GM10248 (cell line): ENCODE results near the gene ENTPD7.

ENCODE experiments used
- CTCF ChIA-PET: fragments of 300-600 bp; sonication (Branson Sonifier 250); formaldehyde crosslinking; extraction: SDS; loops from one replicate; lab custom pipeline; 2021; ENCODE audit warnings: antibody characterized with exemption; lab: Yijun Ruan, JAX
- POLR2A ChIA-PET: fragments of 350-650 bp; sonication (Branson Sonifier 250); formaldehyde crosslinking; extraction: SDS; loops from one replicate; lab custom pipeline; 2020; ENCODE audit warnings: antibody characterized with exemption; lab: Yijun Ruan, JAX
- DNase-seq: peaks from one replicate; pipeline ENCODE4 v3.0.0; 2012; ENCODE audit errors: extremely low spot score
- CTCF ChIP-seq: IDR thresholded peaks from 2 replicates; pipeline ENCODE4 v1.5.1; 2012; ENCODE audit warnings: mild to moderate bottlenecking, low read depth; ENCODE audit errors: extremely low read depth, missing control alignments, control extremely low read depth

ENTPD7 gene

GRCh38 chr10:99667108-99667751, 7.9 kb downstream of the ENTPD7 start:
- no peak for DNase-seq
- POLR2A ChIA-PET = no interaction called here
- no peak for TF ChIP-seq CTCF
- CTCF ChIA-PET = interaction anchor here (1.2 kb wide), 2 partner anchors 14 to 66 kb away, joined by 3 to 4 read pairs; no protein-coding TSS in a partner anchor

GRCh38 chr10:99671386-99671785, 12.1 kb downstream of the ENTPD7 start:
- ChIA-PET POLR2A (no interaction called here), CTCF (interaction anchor here (0.9 to 1.7 kb wide), 5 partner anchors 9 to 55 kb away, joined by 3 to 5 read pairs (median 3); no protein-coding TSS in a partner anchor)
- TF ChIP-seq CTCF = no peak
- DNase-seq = no peak

GRCh38 chr10:99672884-99673283, 13.6 kb downstream of the ENTPD7 start:
- ChIA-PET CTCF (interaction anchor here (1.3 to 2.0 kb wide), 2 partner anchors 14 to 61 kb away, joined by 5 to 6 read pairs; partner anchors contain the start of gene ENTPD7), POLR2A (no interaction called here)
- no peak for DNase-seq
- TF ChIP-seq CTCF = no peak

GRCh38 chr10:99673492-99673891, 14.2 kb downstream of the ENTPD7 start:
- ChIA-PET CTCF (interaction anchor here (1.1 to 2.0 kb wide), 2 partner anchors 14 to 20 kb away, joined by 4 to 6 read pairs; partner anchors contain the start of gene ENTPD7), POLR2A (no interaction called here)
- TF ChIP-seq CTCF = no peak
- DNase-seq = no peak

GRCh38 chr10:99674762-99675161, 15.5 kb downstream of the ENTPD7 start:
- TF ChIP-seq CTCF = no peak
- POLR2A ChIA-PET = no interaction called here
- no peak for DNase-seq
- CTCF ChIA-PET = no interaction called here

- POLR2A ChIA-PET = interaction anchor here (0.5 kb wide), 1 partner anchor 12 kb away, joined by 5 read pairs; no protein-coding TSS in a partner anchor
- CTCF ChIA-PET = no interaction called here
- no peak for DNase-seq
- TF ChIP-seq CTCF = no peak
These were observed 17.1 kb downstream of the ENTPD7 start for GRCh38 chr10:99676426-99676825.
